ENCODE results near the gene ARSB. TPM values are rescaled to one million over a fixed set of nuclear protein-coding genes. Genes with fewer than 3 reads are reported as not detected.

Gene ARSB
- total and polyA plus RNA-seq, 8 donors: 0.58 to 35.6 (median 7.6) TPM

DNA sequence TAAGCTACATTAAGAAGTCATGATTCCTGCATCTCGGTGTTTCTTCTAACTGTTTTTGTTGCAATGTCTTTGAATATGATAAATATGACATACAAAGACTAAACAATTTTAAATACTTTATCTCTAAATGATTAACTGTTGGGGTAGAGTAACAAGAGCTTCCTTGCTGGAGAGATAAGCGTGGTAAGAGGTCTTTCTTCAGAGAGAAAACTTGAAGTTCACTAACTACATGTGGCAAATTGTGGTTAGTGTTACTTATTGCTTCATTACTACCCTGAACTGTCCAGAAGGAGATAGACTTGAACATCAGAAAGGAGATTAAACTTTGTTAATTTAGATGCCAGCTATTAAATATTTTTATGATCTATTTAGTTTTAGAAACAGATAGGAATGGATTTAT is 7.0 kb upstream of the ARSB start:
- Histone ChIP-seq H3K4me1 (no peaks in the 10 kb centered on the region), H3K27ac (no peak overlapping the region), H3K36me3 (no peaks in the 10 kb centered on the region), H3K27me3 (no peaks in the 10 kb centered on the region), H3K9me3 (no peaks in the 10 kb centered on the region), H3K4me3 (no peak overlapping the region)
- TF ChIP-seq, protein P1, sequence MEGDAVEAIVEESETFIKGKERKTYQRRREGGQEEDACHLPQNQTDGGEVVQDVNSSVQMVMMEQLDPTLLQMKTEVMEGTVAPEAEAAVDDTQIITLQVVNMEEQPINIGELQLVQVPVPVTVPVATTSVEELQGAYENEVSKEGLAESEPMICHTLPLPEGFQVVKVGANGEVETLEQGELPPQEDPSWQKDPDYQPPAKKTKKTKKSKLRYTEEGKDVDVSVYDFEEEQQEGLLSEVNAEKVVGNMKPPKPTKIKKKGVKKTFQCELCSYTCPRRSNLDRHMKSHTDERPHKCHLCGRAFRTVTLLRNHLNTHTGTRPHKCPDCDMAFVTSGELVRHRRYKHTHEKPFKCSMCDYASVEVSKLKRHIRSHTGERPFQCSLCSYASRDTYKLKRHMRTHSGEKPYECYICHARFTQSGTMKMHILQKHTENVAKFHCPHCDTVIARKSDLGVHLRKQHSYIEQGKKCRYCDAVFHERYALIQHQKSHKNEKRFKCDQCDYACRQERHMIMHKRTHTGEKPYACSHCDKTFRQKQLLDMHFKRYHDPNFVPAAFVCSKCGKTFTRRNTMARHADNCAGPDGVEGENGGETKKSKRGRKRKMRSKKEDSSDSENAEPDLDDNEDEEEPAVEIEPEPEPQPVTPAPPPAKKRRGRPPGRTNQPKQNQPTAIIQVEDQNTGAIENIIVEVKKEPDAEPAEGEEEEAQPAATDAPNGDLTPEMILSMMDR (IDR thresholded peaks at IDR 0.05): no peak
- no peak for TF ChIP-seq EP300 (IDR thresholded peaks at IDR 0.05)
- TF ChIP-seq POLR2A (IDR thresholded peaks at IDR 0.05): no peak
- no peak for TF ChIP-seq POLR2AphosphoS5 (IDR thresholded peaks at IDR 0.05)
- 76 to 94% (median 81%) methylated on average over 2 of the region's 2 CpGs for WGBS, 5 donors
- DNase-seq: no peak
- intact Hi-C loops (cut with DNase I; ENCODE audit: low total_unique reads): no loop called here

DNA sequence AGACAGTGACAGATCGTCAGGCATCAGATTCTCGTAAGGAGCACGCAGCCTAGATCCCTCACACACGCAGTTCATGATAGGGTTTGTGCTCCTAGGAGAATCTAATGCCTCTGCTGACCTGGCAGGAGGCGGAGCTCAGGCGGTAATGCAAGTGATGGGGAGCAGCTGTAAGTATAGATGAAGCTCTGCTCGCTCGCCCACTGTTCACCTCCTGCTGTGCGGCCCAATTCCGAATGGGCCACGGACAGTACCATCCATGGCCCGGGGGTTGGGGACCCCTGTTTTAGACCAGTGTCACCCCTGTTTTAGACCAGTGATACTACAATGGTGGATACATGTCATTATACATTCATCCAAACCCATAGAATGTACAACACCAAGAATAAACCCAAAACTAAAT is 4.0 kb upstream of the ARSB start:
- Histone ChIP-seq H3K27ac (no peak overlapping the region), H3K4me1 (peaks cover 4 to 13% (median 8%) of the 10 kb centered on the region in 4 donors), H3K9me3 (no peaks in the 10 kb centered on the region), H3K27me3 (no peaks in the 10 kb centered on the region), H3K36me3 (no peaks in the 10 kb centered on the region), H3K4me3 (no peak overlapping the region)
- TF ChIP-seq, protein P1 (IDR thresholded peaks at IDR 0.05): no peak
- TF ChIP-seq POLR2AphosphoS5 (IDR thresholded peaks at IDR 0.05) (no peak), POLR2A (IDR thresholded peaks at IDR 0.05) (no peak), EP300 (IDR thresholded peaks at IDR 0.05) (no peak)
- no peak for DNase-seq
- intact Hi-C loops (cut with DNase I; ENCODE audit: low total_unique reads): no loop called here
- 95 to 98% (median 96%) methylated on average over 12 of the region's 12 CpGs for WGBS, 5 donors

DNA sequence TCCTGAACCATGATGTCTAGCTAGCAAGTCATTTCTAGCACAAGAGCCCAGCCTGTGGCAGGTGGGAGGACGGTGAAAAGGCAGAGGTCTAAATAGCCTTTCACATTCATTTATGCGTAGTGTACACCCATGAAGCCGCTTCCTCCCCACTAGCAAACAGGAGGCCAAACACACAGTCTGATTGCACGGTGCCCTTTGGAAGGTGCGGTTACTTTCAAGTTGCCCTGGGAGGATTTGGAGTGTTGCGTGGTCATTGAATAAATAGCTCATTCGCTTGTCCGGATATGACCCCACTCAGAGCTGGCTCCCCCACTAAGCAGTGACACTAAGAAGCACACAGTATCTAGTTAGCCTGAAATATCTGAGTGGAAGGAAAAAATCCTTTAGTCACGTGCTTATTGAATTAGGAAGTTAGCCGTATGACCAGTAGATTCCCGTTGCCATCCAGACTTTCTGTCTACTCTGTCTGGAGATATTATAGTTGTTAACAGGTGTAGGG is 664 bp upstream of the ARSB start:
- Histone ChIP-seq H3K4me1 (peaks cover 5 to 40% (median 28%) of the 10 kb centered on the region in 4 donors), H3K36me3 (no peaks in the 10 kb centered on the region), H3K4me3 (peak overlapping the region; percentile 73 to 92 (median 85)), H3K9me3 (no peaks in the 10 kb centered on the region), H3K27me3 (no peaks in the 10 kb centered on the region), H3K27ac (peak overlapping the region; percentile 97 to 99 (median 98))
- DNase-seq: peak; percentile 49 to 80
- WGBS, 5 donors: 2 to 5% (median 4%) methylated on average over 11 of the region's 11 CpGs
- TF ChIP-seq POLR2A (IDR thresholded peaks at IDR 0.05) (no peak), POLR2AphosphoS5 (IDR thresholded peaks at IDR 0.05) (peak in 2 of 3 donors; percentile 63 to 72), EP300 (IDR thresholded peaks at IDR 0.05) (no peak)
- TF ChIP-seq, protein P1 (IDR thresholded peaks at IDR 0.05): no peak
- intact Hi-C loops (cut with DNase I; ENCODE audit: low total_unique reads): no loop called here

DNA sequence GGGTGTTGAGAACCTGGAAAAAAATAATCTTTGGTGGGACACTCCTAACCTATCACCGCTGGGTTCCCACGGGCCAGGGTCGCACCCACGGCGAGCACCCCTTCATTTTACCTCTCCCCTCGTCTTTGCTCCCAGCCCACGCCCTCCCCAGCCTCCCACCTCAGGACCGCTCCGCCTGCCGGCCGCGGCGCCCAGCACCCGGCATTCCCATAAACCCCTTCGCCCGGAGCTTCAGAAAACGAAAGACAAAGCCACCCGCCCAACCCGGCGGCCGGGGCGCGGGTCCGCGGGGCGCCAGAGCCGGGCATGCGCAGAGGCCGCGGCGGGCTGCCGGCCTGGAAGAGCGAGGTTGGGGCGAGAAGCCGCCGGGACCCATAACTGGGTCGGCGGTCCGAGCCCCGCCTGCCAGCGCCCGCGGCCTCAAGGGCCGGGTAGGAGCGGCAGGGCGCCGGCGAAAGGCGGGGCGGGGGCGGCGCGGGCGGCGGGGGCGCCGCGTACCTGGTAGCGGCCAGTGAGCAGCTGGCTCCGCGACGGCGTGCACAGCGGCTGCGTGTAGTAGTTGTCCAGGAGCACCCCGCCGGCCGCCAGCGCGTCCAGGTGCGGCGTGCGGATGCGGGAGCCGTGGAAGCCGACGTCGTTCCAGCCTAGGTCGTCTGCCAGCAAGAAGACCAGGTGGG is 533 bp downstream of the ARSB start:
- H3K4me1 ChIP-seq: peaks cover 5 to 51% (median 33%) of the 10 kb centered on the region in 4 donors
- WGBS, 5 donors: 0 to 1% (median 0%) methylated on average over 24 to 79 of the region's 79 CpGs
- no peaks in the 10 kb centered on the region for H3K27me3 ChIP-seq
- peak; percentile 88 to 96 for DNase-seq
- TF ChIP-seq POLR2AphosphoS5 (IDR thresholded peaks at IDR 0.05) (peak; percentile 31 to 57 (median 55)), EP300 (IDR thresholded peaks at IDR 0.05) (no peak), POLR2A (IDR thresholded peaks at IDR 0.05) (no peak)
- TF ChIP-seq, protein P1 (IDR thresholded peaks at IDR 0.05): peak in 5 of 7 experiments; percentile 22 to 46 (median 39)
- H3K36me3 ChIP-seq: no peaks in the 10 kb centered on the region
- H3K4me3 ChIP-seq: peak overlapping the region; percentile 73 to 92 (median 85)
- peak overlapping the region; percentile 97 to 99 (median 98) for H3K27ac ChIP-seq
- H3K9me3 ChIP-seq: no peaks in the 10 kb centered on the region
- intact Hi-C loops (cut with DNase I; ENCODE audit: low total_unique reads): no loop called here
